GM19099 (cell line): Measurements from ENCODE around the gene MET.

Experiments
- POLR2A ChIP-seq: IDR thresholded peaks from 3 replicates; pipeline ENCODE4 v1.6.1; 2011; ENCODE audit warnings: low read depth; ENCODE audit not compliant: insufficient read length; ENCODE audit errors: extremely low read depth

MET gene

DNA sequence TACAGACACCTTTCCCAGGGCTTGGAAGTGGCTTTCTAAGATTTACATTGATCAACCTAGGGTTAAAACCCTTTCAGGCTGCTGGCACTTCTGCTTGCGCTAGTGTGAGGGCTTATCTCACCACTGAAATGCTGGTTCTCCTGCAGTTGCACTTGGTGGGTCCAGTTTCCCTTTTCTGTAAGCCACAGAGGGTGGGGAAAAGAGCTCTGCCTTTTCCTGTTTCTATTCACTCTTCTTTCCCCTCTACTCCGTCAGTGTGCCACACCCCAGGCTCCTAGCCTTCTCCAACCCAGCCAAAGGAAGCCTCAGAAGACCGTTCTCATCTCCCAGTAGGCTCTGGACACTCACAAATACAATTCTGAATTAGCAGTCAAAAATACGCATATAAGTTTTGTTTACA, 171.4 kb downstream of the MET start:
- TF ChIP-seq POLR2A = no peak
